ENCODE results near the gene ABCG8. TPM values are rescaled to one million over a fixed set of nuclear protein-coding genes. Genes with fewer than 3 reads are reported as not detected.

Gene ABCG8
- total and polyA plus RNA-seq, 2 donors (not counting 3 experiments of a cell fraction or from before 2014, with no cell fraction given), result not detected

GRCh38 chr2:43845181-43845580 lies 6.4 kb downstream of the ABCG8 start:
- Histone ChIP-seq H3K9ac (replicated peaks; ENCODE audit: extremely low read depth, insufficient read depth, low read length) (no peak overlapping the region), H3K27me3 (ENCODE audit: control insufficient read depth in 2 of 2, insufficient read depth in 2 of 2, low read length in 2 of 2) (peaks cover 6 to 7% of the 10 kb centered on the region in 2 experiments), H3K27ac (ENCODE audit: insufficient read depth, low read depth, low read length) (no peak overlapping the region), H3K9me1 (replicated peaks; ENCODE audit: control insufficient read depth, extremely low read depth, insufficient read depth, low read length) (no peaks in the 10 kb centered on the region), H3K79me2 (ENCODE audit: control insufficient read depth, insufficient read depth, low read length) (no peaks in the 10 kb centered on the region), H2AFZ (ENCODE audit: low read depth, low read length) (no peak overlapping the region), H3K4me3 (replicated peaks in 1 of 3; ENCODE audit: insufficient read depth in 1 of 3, low read depth in 1 of 3, low read length in 3 of 3) (no peak overlapping the region), H3K4me1 (ENCODE audit: control insufficient read depth, extremely low read depth, insufficient read depth, low read length) (no peaks in the 10 kb centered on the region), H3K4me2 (ENCODE audit: insufficient read depth, low read length) (no peak overlapping the region), H3K9me3 (replicated peaks; ENCODE audit: control insufficient read depth, insufficient read depth, low read length) (no peaks in the 10 kb centered on the region), H4K20me1 (replicated peaks; ENCODE audit: control insufficient read depth, extremely low read depth, insufficient read depth, low read length) (no peaks in the 10 kb centered on the region), H3K36me3 (ENCODE audit: control insufficient read depth in 2 of 2, extremely low read depth in 1 of 2, insufficient read depth in 2 of 2, low read length in 2 of 2) (no peaks in the 10 kb centered on the region)
- no peak for DNase-seq (ENCODE audit: low read depth, low spot score)
- intact Hi-C loops (cut with micrococcal nuclease), result no loop called here
- dilution Hi-C loops (cut with MboI; ENCODE audit: extremely low pct_ligation_motif_present, low sequenced_read_pairs), result no loop called here
- TF ChIP-seq MAX (IDR thresholded peaks at IDR 0.05; ENCODE audit: insufficient read depth, insufficient read length), result no peak
- no peak for TF ChIP-seq POLR2A (IDR thresholded peaks at IDR 0.05; ENCODE audit: low read depth, low read length)
- TF ChIP-seq FOS (IDR thresholded peaks at IDR 0.05; ENCODE audit: borderline replicate concordance, insufficient read depth, low read length), result no peak
- no TSS peak for BruUV-seq (replicated peaks)
- FAIRE-seq, result no peak
- ChIA-PET POLR2A (no interaction called here), CTCF (interaction anchor here (1.7 kb wide), 1 partner anchor 33 kb away, joined by 4 read pairs; no protein-coding TSS in a partner anchor)

- ChIA-PET CTCF (interaction anchor here (1.3 kb wide), 1 partner anchor 17 kb away, joined by 3 read pairs; no protein-coding TSS in a partner anchor), POLR2A (interaction anchor here (0.7 kb wide), 1 partner anchor 19 kb away, joined by 6 read pairs; no protein-coding TSS in a partner anchor)
- H2AFZ ChIP-seq (ENCODE audit: low read depth, low read length), result no peak overlapping the region
- H3K79me2 ChIP-seq (ENCODE audit: control insufficient read depth, insufficient read depth, low read length), result no peaks in the 10 kb centered on the region
- BruUV-seq (replicated peaks), result no TSS peak
- no peak for FAIRE-seq
- no peak overlapping the region for H3K9ac ChIP-seq (replicated peaks; ENCODE audit: extremely low read depth, insufficient read depth, low read length)
- H4K20me1 ChIP-seq (replicated peaks; ENCODE audit: control insufficient read depth, extremely low read depth, insufficient read depth, low read length), result no peaks in the 10 kb centered on the region
- H3K27me3 ChIP-seq (ENCODE audit: control insufficient read depth in 2 of 2, insufficient read depth in 2 of 2, low read length in 2 of 2), result peaks cover 6 to 7% of the 10 kb centered on the region in 2 experiments
- H3K4me3 ChIP-seq (replicated peaks in 1 of 3; ENCODE audit: insufficient read depth in 1 of 3, low read depth in 1 of 3, low read length in 3 of 3), result no peak overlapping the region
- H3K9me3 ChIP-seq (replicated peaks; ENCODE audit: control insufficient read depth, insufficient read depth, low read length), result no peaks in the 10 kb centered on the region
- H3K36me3 ChIP-seq (ENCODE audit: control insufficient read depth in 2 of 2, extremely low read depth in 1 of 2, insufficient read depth in 2 of 2, low read length in 2 of 2), result no peaks in the 10 kb centered on the region
- intact Hi-C loops (cut with micrococcal nuclease) (no loop called here), dilution Hi-C loops (cut with MboI; ENCODE audit: extremely low pct_ligation_motif_present, low sequenced_read_pairs) (no loop called here)
- H3K4me2 ChIP-seq (ENCODE audit: insufficient read depth, low read length), result no peak overlapping the region
- no peaks in the 10 kb centered on the region for H3K4me1 ChIP-seq (ENCODE audit: control insufficient read depth, extremely low read depth, insufficient read depth, low read length)
- DNase-seq (ENCODE audit: low read depth, low spot score), result no peak
- TF ChIP-seq EZH2 (IDR thresholded peaks at IDR 0.05; ENCODE audit: borderline replicate concordance, low read depth, low read length, severe bottlenecking), result no peak
- TF ChIP-seq JUN (IDR thresholded peaks at IDR 0.05; ENCODE audit: borderline replicate concordance, insufficient read depth, insufficient read length, low read depth), result no peak
- TF ChIP-seq POLR2AphosphoS5 (IDR thresholded peaks at IDR 0.05; ENCODE audit: insufficient read depth, low read depth, low read length), result no peak
- H3K9me1 ChIP-seq (replicated peaks; ENCODE audit: control insufficient read depth, extremely low read depth, insufficient read depth, low read length), result no peaks in the 10 kb centered on the region
- no peak overlapping the region for H3K27ac ChIP-seq (ENCODE audit: insufficient read depth, low read depth, low read length)
These were observed 7.5 kb downstream of the ABCG8 start for GRCh38 chr2:43846140-43846793.
